HG02642 (cell line): ENCODE data around the gene ASTN2.

ENCODE experiments used
- ATAC-seq: cut with Tn5 transposase; IDR thresholded peaks from one replicate; pipeline ENCODE4 v1.9.1; 2021; ENCODE audit warnings: mild to moderate bottlenecking; ENCODE audit not compliant: unreplicated experiment, poor library complexity

Gene ASTN2

GRCh38 chr9:116797276-116797675 lies 617.6 kb downstream of the ASTN2 start:
- no peak for ATAC-seq

- no peak for ATAC-seq
Measured at GRCh38 chr9:116796669-116797068, 618.2 kb downstream of the ASTN2 start.

- ATAC-seq = no peak
Measured at GRCh38 chr9:116795821-116796220, 619.0 kb downstream of the ASTN2 start.

GRCh38 chr9:116792271-116792670 lies 622.6 kb downstream of the ASTN2 start:
- ATAC-seq = no peak

GRCh38 chr9:116791326-116791725 lies 623.5 kb downstream of the ASTN2 start:
- ATAC-seq = no peak

- no peak for ATAC-seq
Measured at GRCh38 chr9:116789081-116789480, 625.8 kb downstream of the ASTN2 start.

- ATAC-seq = no peak
Measured at GRCh38 chr9:116786737-116787136, 628.1 kb downstream of the ASTN2 start.

- no peak for ATAC-seq
Measured at GRCh38 chr9:116777116-116777515, 637.7 kb downstream of the ASTN2 start.

- no peak for ATAC-seq
Measured at GRCh38 chr9:116774421-116775180, 640.3 kb downstream of the ASTN2 start.

- no peak for ATAC-seq
Measured at GRCh38 chr9:116767219-116767618, 647.6 kb downstream of the ASTN2 start.

GRCh38 chr9:116765011-116765410 lies 649.8 kb downstream of the ASTN2 start:
- no peak for ATAC-seq

GRCh38 chr9:116763770-116764169 lies 651.1 kb downstream of the ASTN2 start:
- no peak for ATAC-seq

- no peak for ATAC-seq
Measured at GRCh38 chr9:116760636-116761035, 654.2 kb downstream of the ASTN2 start.

- ATAC-seq = no peak
Measured at GRCh38 chr9:116757030-116757429, 657.8 kb downstream of the ASTN2 start.

- no peak for ATAC-seq
Measured at GRCh38 chr9:116753389-116753788, 661.5 kb downstream of the ASTN2 start.

GRCh38 chr9:116750510-116750909 lies 664.3 kb downstream of the ASTN2 start:
- no peak for ATAC-seq

GRCh38 chr9:116749772-116750171 lies 665.1 kb downstream of the ASTN2 start:
- no peak for ATAC-seq

GRCh38 chr9:116749176-116749575 lies 665.7 kb downstream of the ASTN2 start:
- no peak for ATAC-seq

GRCh38 chr9:116741742-116742141 lies 673.1 kb downstream of the ASTN2 start:
- no peak for ATAC-seq

GRCh38 chr9:116741086-116741740 lies 673.6 kb downstream of the ASTN2 start:
- ATAC-seq = no peak

GRCh38 chr9:116737152-116737546 lies 677.7 kb downstream of the ASTN2 start:
- ATAC-seq = peak; percentile 71
